ENCODE data around the gene MAPK10.

Gene MAPK10

GRCh38 chr4:86247906-86248305 is 111.9 kb downstream of the MAPK10 start:
- TF ChIP-seq CTCF (conservative IDR thresholded peaks at IDR 0.05) (no peak), ZFX (IDR thresholded peaks at IDR 0.05) (no peak)
- no peak overlapping the region for H3K27ac ChIP-seq

- H3K27ac ChIP-seq = no peak overlapping the region
- TF ChIP-seq CTCF (conservative IDR thresholded peaks at IDR 0.05) (no peak), ZFX (IDR thresholded peaks at IDR 0.05) (no peak)
Measured at GRCh38 chr4:86247320-86247719, 112.5 kb downstream of the MAPK10 start.

GRCh38 chr4:86243750-86244149 is 116.1 kb downstream of the MAPK10 start:
- no peak overlapping the region for H3K27ac ChIP-seq
- TF ChIP-seq CTCF (conservative IDR thresholded peaks at IDR 0.05) (no peak), ZFX (IDR thresholded peaks at IDR 0.05) (no peak)

GRCh38 chr4:86242677-86243076 is 117.2 kb downstream of the MAPK10 start:
- no peak for TF ChIP-seq ZFX (IDR thresholded peaks at IDR 0.05)
- no peak for TF ChIP-seq CTCF (conservative IDR thresholded peaks at IDR 0.05)
- H3K27ac ChIP-seq = no peak overlapping the region

GRCh38 chr4:86235549-86235948 is 124.3 kb downstream of the MAPK10 start:
- no peak overlapping the region for H3K27ac ChIP-seq
- TF ChIP-seq ZFX (IDR thresholded peaks at IDR 0.05) = no peak
- TF ChIP-seq CTCF (conservative IDR thresholded peaks at IDR 0.05) = no peak

- no peak for TF ChIP-seq CTCF (conservative IDR thresholded peaks at IDR 0.05)
- no peak overlapping the region for H3K27ac ChIP-seq
Measured at GRCh38 chr4:86233681-86234080, 126.2 kb downstream of the MAPK10 start.

- H3K27ac ChIP-seq = no peak overlapping the region
- TF ChIP-seq CTCF (conservative IDR thresholded peaks at IDR 0.05) = no peak
- no peak for TF ChIP-seq ZFX (IDR thresholded peaks at IDR 0.05)
Measured at GRCh38 chr4:86233090-86233489, 126.8 kb downstream of the MAPK10 start.

Data from C4-2B (cell line).